Cardiac muscle cell (in vitro differentiated cells and primary cell): Measurements from ENCODE around the gene GHRL. TPM values are rescaled to one million over a fixed set of nuclear protein-coding genes. Genes with fewer than 3 reads are reported as not detected.

Source experiments
- DNase-seq, 2 donors: peaks; one replicate each; pipeline versions ENCODE4 v3.0.0 to v3.0.0-alpha.2; 2010 to 2017; ENCODE audit warnings: low read depth in 1 of 2, low spot score in 1 of 2
- H3K27ac ChIP-seq: fragments of 200-600 bp; sonication (generic); 2 replicates; pipeline ENCODE4 v1.5.1; 2016
- H3K27me3 ChIP-seq: fragments of 200-600 bp; sonication (generic); 2 replicates; pipeline ENCODE4 v1.6.0; 2016; ENCODE audit warnings: control low read depth
- H3K36me3 ChIP-seq: fragments of 200-600 bp; sonication (generic); 2 replicates; pipeline ENCODE4 v1.5.1; 2016; ENCODE audit warnings: control low read depth
- H3K4me1 ChIP-seq: fragments of 200-600 bp; sonication (generic); 2 replicates; pipeline ENCODE4 v1.8.1; 2017; ENCODE audit warnings: low read depth, mild to moderate bottlenecking, mixed run types
- H3K4me3 ChIP-seq: fragments of 200-600 bp; sonication (generic); 2 replicates; pipeline ENCODE4 v1.5.1; 2016; ENCODE audit warnings: mild to moderate bottlenecking
- H3K9me3 ChIP-seq: fragments of 200-600 bp; sonication (generic); 2 replicates; pipeline ENCODE4 v1.5.1; 2017; ENCODE audit warnings: low read depth, mild to moderate bottlenecking, control low read depth
- polyA plus RNA-seq: library from polyadenylated mRNA; unstranded; fragments of >200 nt; fragmentation: Nextera tagmentation; extraction: Ambion mirVana; gene quantifications from 2 replicates; pipeline ENCODE4 v1.2.1, GENCODE V29; 2016
- total RNA-seq: library from RNA; depleted of rRNA; stranded (reverse); fragments of >200 nt; gene quantifications from 2 replicates; pipeline ENCODE4 v1.2.3, GENCODE V29; 2016
- TF ChIP-seq, protein P1 (sequence below): IDR thresholded peaks from 2 replicates; pipeline ENCODE4 v1.5.1; 2012; ENCODE audit warnings: low read depth, mild to moderate bottlenecking, low read length

Gene GHRL
- total and polyA plus RNA-seq, 2 experiments from 2014 or later: 0.18 to 0.46 TPM

DNA sequence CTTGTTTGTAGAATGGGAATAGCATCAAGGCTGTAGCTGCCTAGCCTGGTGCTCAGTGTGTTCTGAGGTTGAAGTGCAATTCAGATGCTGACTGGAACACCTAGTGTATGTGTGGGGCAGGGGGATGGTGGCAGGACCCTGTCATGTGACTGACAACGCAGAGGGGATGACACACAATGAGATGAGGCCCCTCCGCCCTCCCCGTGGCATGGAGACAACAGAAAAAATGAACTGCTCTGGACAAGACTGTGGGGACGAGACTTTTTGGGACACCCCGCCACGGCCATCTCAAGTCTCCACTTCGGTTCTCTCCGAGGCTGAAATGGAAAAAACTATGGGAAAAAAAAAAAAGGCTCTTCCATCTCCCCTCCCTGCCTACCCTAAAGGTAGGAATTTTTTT is 38.6 kb upstream of the GHRL start:
- H3K4me1 ChIP-seq: peaks cover 2% of the 10 kb centered on the region
- no peak overlapping the region for H3K27ac ChIP-seq
- H3K4me3 ChIP-seq: no peak overlapping the region
- TF ChIP-seq, protein P1, sequence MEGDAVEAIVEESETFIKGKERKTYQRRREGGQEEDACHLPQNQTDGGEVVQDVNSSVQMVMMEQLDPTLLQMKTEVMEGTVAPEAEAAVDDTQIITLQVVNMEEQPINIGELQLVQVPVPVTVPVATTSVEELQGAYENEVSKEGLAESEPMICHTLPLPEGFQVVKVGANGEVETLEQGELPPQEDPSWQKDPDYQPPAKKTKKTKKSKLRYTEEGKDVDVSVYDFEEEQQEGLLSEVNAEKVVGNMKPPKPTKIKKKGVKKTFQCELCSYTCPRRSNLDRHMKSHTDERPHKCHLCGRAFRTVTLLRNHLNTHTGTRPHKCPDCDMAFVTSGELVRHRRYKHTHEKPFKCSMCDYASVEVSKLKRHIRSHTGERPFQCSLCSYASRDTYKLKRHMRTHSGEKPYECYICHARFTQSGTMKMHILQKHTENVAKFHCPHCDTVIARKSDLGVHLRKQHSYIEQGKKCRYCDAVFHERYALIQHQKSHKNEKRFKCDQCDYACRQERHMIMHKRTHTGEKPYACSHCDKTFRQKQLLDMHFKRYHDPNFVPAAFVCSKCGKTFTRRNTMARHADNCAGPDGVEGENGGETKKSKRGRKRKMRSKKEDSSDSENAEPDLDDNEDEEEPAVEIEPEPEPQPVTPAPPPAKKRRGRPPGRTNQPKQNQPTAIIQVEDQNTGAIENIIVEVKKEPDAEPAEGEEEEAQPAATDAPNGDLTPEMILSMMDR: no peak
- H3K27me3 ChIP-seq: peaks cover 44% of the 10 kb centered on the region
- H3K36me3 ChIP-seq: no peaks in the 10 kb centered on the region
- H3K9me3 ChIP-seq: no peaks in the 10 kb centered on the region
- DNase-seq: no peak

DNA sequence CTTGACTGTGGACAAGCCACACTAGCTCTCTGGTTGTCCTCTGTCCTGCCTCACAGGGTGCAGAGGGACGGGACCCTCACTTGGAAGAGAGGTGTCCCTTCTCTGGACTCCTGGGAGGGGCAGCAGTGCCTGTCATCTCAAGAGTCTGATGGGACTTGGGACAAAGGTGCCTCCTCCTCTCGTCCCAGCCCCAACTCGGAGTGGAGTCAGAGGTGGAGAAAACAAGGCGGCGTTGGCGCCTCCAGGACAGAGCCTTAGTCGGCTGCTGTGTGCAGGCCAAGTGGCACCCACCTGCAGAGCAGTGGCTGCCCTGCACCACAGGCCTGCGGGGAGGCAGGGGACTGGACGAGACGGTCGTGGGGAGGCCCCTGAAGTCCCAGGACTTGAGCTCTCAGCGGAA is 37.6 kb upstream of the GHRL start:
- Histone ChIP-seq H3K27me3 (peaks cover 49% of the 10 kb centered on the region), H3K9me3 (no peaks in the 10 kb centered on the region), H3K27ac (no peak overlapping the region), H3K4me3 (no peak overlapping the region), H3K36me3 (no peaks in the 10 kb centered on the region), H3K4me1 (no peaks in the 10 kb centered on the region)
- TF ChIP-seq, protein P1: no peak
- DNase-seq: no peak

DNA sequence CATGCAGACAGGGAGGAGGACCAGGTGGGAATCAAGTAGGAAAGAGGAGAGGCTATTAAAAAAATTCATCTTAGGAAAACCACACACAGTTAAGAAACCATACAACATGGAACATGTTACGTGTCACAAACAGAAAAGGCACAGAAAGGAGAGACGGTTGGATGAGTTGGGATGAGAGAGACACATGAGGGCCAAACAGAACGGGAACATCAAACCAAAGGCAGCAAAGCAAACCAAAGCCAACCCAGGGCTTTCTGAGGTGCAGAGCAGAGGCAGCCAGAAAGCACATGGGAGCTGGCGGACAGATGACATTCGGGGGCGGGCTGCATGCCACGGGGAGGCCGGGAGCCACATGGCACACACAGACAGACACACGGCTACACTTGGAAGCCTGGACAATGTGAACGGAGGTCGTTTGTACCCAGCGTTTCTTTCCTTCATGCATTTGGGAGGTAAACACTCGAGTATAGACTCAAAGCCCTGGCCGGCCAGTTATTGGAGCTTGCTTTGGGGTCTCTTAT is 36.8 kb upstream of the GHRL start:
- peaks cover 52% of the 10 kb centered on the region for H3K27me3 ChIP-seq
- TF ChIP-seq, protein P1: no peak
- H3K4me3 ChIP-seq: no peak overlapping the region
- no peak for DNase-seq
- H3K36me3 ChIP-seq: no peaks in the 10 kb centered on the region
- H3K9me3 ChIP-seq: no peaks in the 10 kb centered on the region
- H3K4me1 ChIP-seq: no peaks in the 10 kb centered on the region
- H3K27ac ChIP-seq: no peak overlapping the region

DNA sequence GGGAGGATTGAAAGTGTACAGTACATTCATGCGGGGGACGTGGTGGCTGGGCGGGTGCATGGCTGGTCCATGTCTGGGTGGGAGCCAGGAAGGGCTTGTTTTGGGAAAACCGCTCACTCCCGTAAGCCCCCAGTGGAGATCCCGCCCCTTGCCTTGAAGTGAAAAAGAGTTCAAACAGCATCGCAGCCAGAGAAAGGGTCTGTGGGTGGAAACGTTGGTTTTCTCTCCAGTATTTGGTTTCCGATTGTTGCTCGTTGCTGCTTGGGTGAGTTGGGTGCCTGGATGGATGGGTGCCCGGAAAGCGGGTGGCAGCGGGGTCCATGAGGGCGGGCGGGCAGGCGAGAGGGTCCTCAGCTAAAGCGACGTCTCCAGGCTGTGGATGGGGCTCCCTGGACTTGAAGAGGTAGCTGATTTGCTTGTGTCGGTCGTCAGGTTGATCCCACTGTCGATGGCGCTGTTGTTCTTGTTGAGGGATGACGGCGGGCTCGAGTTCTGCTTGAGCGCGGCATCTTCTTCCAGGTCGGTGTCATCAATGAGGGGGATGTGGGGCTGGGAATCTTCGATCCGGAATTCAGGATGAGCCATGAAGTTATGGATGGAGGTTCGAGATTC is 35.8 kb upstream of the GHRL start:
- Histone ChIP-seq H3K4me1 (no peaks in the 10 kb centered on the region), H3K4me3 (no peak overlapping the region), H3K9me3 (no peaks in the 10 kb centered on the region), H3K36me3 (no peaks in the 10 kb centered on the region), H3K27me3 (peaks cover 52% of the 10 kb centered on the region), H3K27ac (no peak overlapping the region)
- no peak for DNase-seq
- TF ChIP-seq, protein P1: no peak

DNA sequence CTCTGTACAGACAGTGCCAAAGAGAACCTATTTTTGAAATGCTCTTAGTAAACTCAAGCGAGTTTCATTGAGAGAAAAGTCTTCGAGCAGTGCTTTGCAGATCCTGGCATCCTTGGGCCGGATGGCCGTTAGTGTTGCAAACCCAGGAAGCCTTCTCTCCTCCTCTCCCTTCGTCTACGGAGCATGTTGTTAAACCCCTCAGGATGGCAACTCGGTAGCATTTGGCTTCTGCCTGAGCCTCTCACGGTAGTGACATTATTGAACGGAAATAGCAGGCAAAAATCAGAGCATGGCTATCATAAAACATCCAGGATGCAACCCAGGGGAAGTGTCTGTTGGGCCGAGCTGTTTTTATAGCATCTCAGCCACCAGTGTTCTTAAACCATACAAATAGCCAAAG is 34.8 kb upstream of the GHRL start:
- no peak overlapping the region for H3K4me3 ChIP-seq
- peaks cover 52% of the 10 kb centered on the region for H3K27me3 ChIP-seq
- DNase-seq: no peak
- H3K27ac ChIP-seq: no peak overlapping the region
- no peaks in the 10 kb centered on the region for H3K36me3 ChIP-seq
- H3K4me1 ChIP-seq: no peaks in the 10 kb centered on the region
- TF ChIP-seq, protein P1: no peak
- H3K9me3 ChIP-seq: no peaks in the 10 kb centered on the region

DNA sequence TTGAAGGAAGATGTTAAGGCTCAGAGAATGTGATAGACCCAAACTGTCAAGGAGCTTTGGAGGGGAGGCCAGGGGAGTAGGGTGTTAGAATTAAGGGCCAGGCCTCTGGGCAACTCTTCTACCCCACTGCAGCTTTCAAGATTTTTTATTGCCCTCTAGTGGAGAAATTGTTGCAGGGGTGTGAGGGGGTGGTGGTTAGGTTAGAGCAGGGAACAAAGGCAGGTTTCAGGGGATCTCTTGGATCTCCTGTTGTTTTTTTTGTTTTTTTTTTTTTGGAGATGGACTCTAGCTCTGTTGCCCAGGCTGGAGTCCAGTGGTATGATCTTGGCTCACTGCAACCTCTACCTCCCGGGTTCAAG is 29.6 kb upstream of the GHRL start:
- Histone ChIP-seq H3K27ac (no peak overlapping the region), H3K36me3 (peaks cover 19% of the 10 kb centered on the region), H3K4me3 (no peak overlapping the region), H3K4me1 (no peaks in the 10 kb centered on the region), H3K27me3 (peaks cover 17% of the 10 kb centered on the region), H3K9me3 (no peaks in the 10 kb centered on the region)
- no peak for DNase-seq
- TF ChIP-seq, protein P1: peak; percentile 33
